G401 (cell line): ENCODE results near the gene TMEM141. TPM values are rescaled to one million over a fixed set of nuclear protein-coding genes. Genes with fewer than 3 reads are reported as not detected.
"Not testable (repeated sequence)": the region's sequence is repeated elsewhere in the genome, so short reads cannot be mapped to it uniquely, and the experiment has no call there.

Experiments used
- DNase-seq: peaks from one replicate; pipeline ENCODE4 v3.0.0-alpha.2; 2015; ENCODE audit warnings: low spot score
- in situ Hi-C: cut with HindIII; loops from 2 replicates; pipeline ENCODE4 v1.10.0; 2016; ENCODE audit warnings: low sequenced_read_pairs, mixed read lengths
- total RNA-seq: library from RNA; depleted of rRNA; stranded (reverse); fragments of >200 nt; shearing (Covaris generic); gene quantifications from 2 replicates; pipeline ENCODE4 v1.2.3, GENCODE V29; 2014; rRNA removed

The TMEM141 gene
- total RNA-seq, 1 experiment from 2014 or later: 60.8 TPM

- no peak for DNase-seq
- in situ Hi-C loops: no loop called here
Measured at GRCh38 chr9:136839229-136840139, 48.3 kb downstream of the TMEM141 start.

- in situ Hi-C loops: no loop called here
- no peak for DNase-seq
Measured at GRCh38 chr9:136840140-136840876, 49.2 kb downstream of the TMEM141 start.

- DNase-seq: peak; percentile 76
- in situ Hi-C loops: no loop called here
Measured at GRCh38 chr9:136840877-136841645, 49.9 kb downstream of the TMEM141 start.

GRCh38 chr9:136841646-136842379 lies 50.7 kb downstream of the TMEM141 start:
- peak; percentile 96 for DNase-seq
- in situ Hi-C loops: not testable (repeated sequence)

GRCh38 chr9:136842380-136842948 lies 51.3 kb downstream of the TMEM141 start, which contains the start of gene AJM1:
TSS of gene AJM1 (plus strand) at chr9:136842478. CDS start at chr9:136844415, 1,937 bp downstream.
- in situ Hi-C loops: not testable (repeated sequence)

More at GRCh38 chr9:136842380-136842948, 51.3 kb downstream of the TMEM141 start, which contains the start of gene AJM1:
- DNase-seq: peak; percentile 92

Other genes starting within 250 kb of the TMEM141 start
- 10.9 and 13.8 TPM in 2 replicates for gene NOTCH1, start 245.3 kb upstream of the TMEM141 start, total RNA-seq
- gene EGFL7, start 128.4 kb upstream of the TMEM141 start, total RNA-seq: 140 and 142 TPM in 2 replicates
- 128 and 140 TPM in 2 replicates for gene AGPAT2, start 103.9 kb upstream of the TMEM141 start, total RNA-seq
- 65.0 and 69.9 TPM in 2 replicates for gene DIPK1B, start 78.8 kb upstream of the TMEM141 start, total RNA-seq
- gene LCN10, start 48.4 kb upstream of the TMEM141 start, total RNA-seq: not detected in 2 replicates
- not detected in 2 replicates for gene LCN6, start 42.8 kb upstream of the TMEM141 start, total RNA-seq
- not detected in 2 replicates for gene LCN8, start 33.1 kb upstream of the TMEM141 start, total RNA-seq
- gene LCN15, start 26.8 kb upstream of the TMEM141 start, total RNA-seq: not detected in 2 replicates
- gene CCDC183, start 5.0 kb downstream of the TMEM141 start, total RNA-seq: not detected in 2 replicates
- 199 and 222 TPM in 2 replicates for gene RABL6, start 16.6 kb downstream of the TMEM141 start, total RNA-seq
- 0.49 and 1.1 TPM in 2 replicates for gene AJM1, start 51.1 kb downstream of the TMEM141 start, total RNA-seq
- 139 and 226 TPM in 2 replicates for gene PHPT1, start 58.1 kb downstream of the TMEM141 start, total RNA-seq
- 1.9 TPM in 2 replicates for gene MAMDC4, start 61.0 kb downstream of the TMEM141 start, total RNA-seq
- 308 and 348 TPM in 2 replicates for gene EDF1, start 75.0 kb downstream of the TMEM141 start, total RNA-seq
- gene TRAF2, start 95.2 kb downstream of the TMEM141 start, total RNA-seq: 22.6 and 36.3 TPM in 2 replicates
- 118 and 124 TPM in 2 replicates for gene FBXW5, start 153.4 kb downstream of the TMEM141 start, total RNA-seq
- gene C8G, start 153.9 kb downstream of the TMEM141 start, total RNA-seq: 0.92 TPM in 1 of 2 replicates, not detected in the other
- not detected in 2 replicates for gene LCN12, start 160.9 kb downstream of the TMEM141 start, total RNA-seq
- 4.7 TPM in 1 of 2 replicates, not detected in the other for gene PTGDS, start 186.2 kb downstream of the TMEM141 start, total RNA-seq
- gene LCNL1, start 191.6 kb downstream of the TMEM141 start, total RNA-seq: not detected in 2 replicates
- gene PAXX, start 201.1 kb downstream of the TMEM141 start, total RNA-seq: 52.2 and 79.6 TPM in 2 replicates
- gene CLIC3, start 205.2 kb downstream of the TMEM141 start, total RNA-seq: 2.1 and 6.2 TPM in 2 replicates
- gene ABCA2, start 236.9 kb downstream of the TMEM141 start, total RNA-seq: 8.5 and 12.3 TPM in 2 replicates
- not detected in 2 replicates for gene FUT7, start 240.7 kb downstream of the TMEM141 start, total RNA-seq